HepG2 (cell line): ENCODE measurements around the gene RHBDD1. TPM values are rescaled to one million over a fixed set of nuclear protein-coding genes. Genes with fewer than 3 reads are reported as not detected.

Source experiments
- CBX1 ChIP-seq: IDR thresholded peaks from one replicate; pipeline ENCODE4 v1.6.1; 2016; ENCODE audit warnings: antibody characterized with exemption, low read depth
- EED ChIP-seq: sonication (generic); formaldehyde crosslinking; IDR thresholded peaks from 2 replicates; pipeline ENCODE4 v1.5.0; 2020; ENCODE audit warnings: mild to moderate bottlenecking, missing genetic modification reagents
- ELF3 ChIP-seq: IDR thresholded peaks from 2 replicates; pipeline ENCODE4 v1.6.1; 2016; ENCODE audit warnings: missing genetic modification reagents, missing compliant biosample characterization
- GATAD1 ChIP-seq: IDR thresholded peaks from 2 replicates; pipeline ENCODE4 v1.6.1; 2016; ENCODE audit warnings: missing genetic modification reagents, missing compliant biosample characterization
- MED1 ChIP-seq: sonication (generic); formaldehyde crosslinking; IDR thresholded peaks from 2 replicates; pipeline ENCODE4 v1.4.0; 2020; ENCODE audit warnings: missing genetic modification reagents
- PHF8 ChIP-seq: sonication (generic); formaldehyde crosslinking; IDR thresholded peaks from 2 replicates; pipeline ENCODE4 v1.5.0; 2020; ENCODE audit warnings: missing genetic modification reagents
- ZSCAN25 ChIP-seq: sonication (generic); formaldehyde crosslinking; IDR thresholded peaks from 2 replicates; pipeline ENCODE4 v1.8.0; 2022; ENCODE audit warnings: mild to moderate bottlenecking, missing genetic modification reagents
- polyA plus RNA-seq, 8 experiments: library from polyadenylated mRNA; depleted of rRNA in 3 of 8; stranded (reverse) in 7 of 8; unstranded in 1 of 8; fragments of >200 nt; fragmentation: Illumina TruSeq in 4 of 8; extraction: Trizol in 4 of 8; gene quantifications; 2 replicates each; pipeline versions ENCODE4 v1.2.1 to v1.2.3, GENCODE V29; 2011 to 2016; ENCODE audit warnings: low read depth in 4 of 8, missing spikeins in 1 of 8, mixed read lengths in 1 of 8; ENCODE audit not compliant: insufficient read depth in 1 of 8
- total RNA-seq, 5 experiments: library from RNA; depleted of rRNA; stranded (reverse); fragments of >200 nt; fragmentation: Illumina TruSeq; extraction: Trizol; gene quantifications; 2 replicates each; pipeline ENCODE4 v1.2.3, GENCODE V29; 2016; ENCODE audit warnings: low read depth in 1 of 5
- TF ChIP-seq, protein P1 (sequence below): sonication (generic); formaldehyde crosslinking; IDR thresholded peaks from 2 replicates; pipeline ENCODE4 v1.5.1; 2020; ENCODE audit warnings: mild to moderate bottlenecking, missing genetic modification reagents, moderate library complexity
- TF ChIP-seq, protein P2 (sequence below): sonication (generic); formaldehyde crosslinking; IDR thresholded peaks from 2 replicates; pipeline ENCODE4 v1.9.0; 2021; ENCODE audit warnings: missing genetic modification reagents, borderline replicate concordance
- TF ChIP-seq, protein P3 (sequence below): sonication (generic); formaldehyde crosslinking; IDR thresholded peaks from 2 replicates; pipeline ENCODE4 v1.4.0; 2020; ENCODE audit warnings: missing genetic modification reagents
- TF ChIP-seq, protein P4 (sequence below): sonication (generic); formaldehyde crosslinking; IDR thresholded peaks from 2 replicates; pipeline ENCODE4 v1.4.0; 2020; ENCODE audit warnings: missing genetic modification reagents

RHBDD1 gene
- total and polyA plus RNA-seq, 2 of the 13 experiments (the other 11 are each of a cell fraction or from before 2014, with no cell fraction given): 8.2 to 9.5 TPM

DNA sequence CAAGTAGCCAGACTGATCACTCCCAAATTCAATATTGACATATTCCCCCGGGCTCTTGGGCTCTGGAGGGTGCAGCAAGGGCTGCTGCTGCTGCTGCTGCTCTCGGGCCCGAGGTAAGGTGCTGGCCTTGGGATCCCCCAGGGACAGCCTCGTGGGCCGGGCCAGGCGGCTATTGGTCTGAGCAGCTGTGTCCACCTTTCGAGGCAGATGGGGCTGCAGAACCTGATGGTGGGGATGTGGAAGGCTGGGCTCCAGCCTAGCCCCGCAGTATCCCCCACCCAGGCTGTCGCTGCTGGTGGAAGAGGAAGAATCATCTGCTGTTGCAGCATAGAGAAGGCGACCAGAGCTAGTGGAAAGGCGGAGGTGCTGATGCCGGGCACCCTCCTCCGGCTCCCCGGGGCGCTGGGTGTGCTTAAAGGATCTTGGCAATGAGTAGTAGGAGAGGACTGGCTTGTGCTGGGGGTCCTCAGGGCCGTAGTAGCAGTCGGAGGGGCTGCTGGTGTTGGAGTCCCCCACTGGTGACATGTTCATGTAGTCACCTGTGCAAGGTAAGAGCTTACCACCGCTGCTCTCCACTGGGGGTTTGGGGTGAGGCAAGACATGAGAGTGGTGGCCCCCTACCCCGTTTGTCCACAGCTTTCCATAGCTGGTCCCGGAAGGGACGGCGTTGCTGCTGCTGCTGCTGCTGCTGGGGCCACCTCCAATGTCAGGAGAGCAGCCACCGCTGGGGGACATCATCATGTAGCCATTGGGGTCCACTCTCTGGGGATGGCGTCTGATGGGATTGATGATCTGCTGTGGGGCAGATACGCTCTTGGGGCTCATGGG is 39.6 kb upstream of the RHBDD1 start (continued):
- TF ChIP-seq, protein P1, sequence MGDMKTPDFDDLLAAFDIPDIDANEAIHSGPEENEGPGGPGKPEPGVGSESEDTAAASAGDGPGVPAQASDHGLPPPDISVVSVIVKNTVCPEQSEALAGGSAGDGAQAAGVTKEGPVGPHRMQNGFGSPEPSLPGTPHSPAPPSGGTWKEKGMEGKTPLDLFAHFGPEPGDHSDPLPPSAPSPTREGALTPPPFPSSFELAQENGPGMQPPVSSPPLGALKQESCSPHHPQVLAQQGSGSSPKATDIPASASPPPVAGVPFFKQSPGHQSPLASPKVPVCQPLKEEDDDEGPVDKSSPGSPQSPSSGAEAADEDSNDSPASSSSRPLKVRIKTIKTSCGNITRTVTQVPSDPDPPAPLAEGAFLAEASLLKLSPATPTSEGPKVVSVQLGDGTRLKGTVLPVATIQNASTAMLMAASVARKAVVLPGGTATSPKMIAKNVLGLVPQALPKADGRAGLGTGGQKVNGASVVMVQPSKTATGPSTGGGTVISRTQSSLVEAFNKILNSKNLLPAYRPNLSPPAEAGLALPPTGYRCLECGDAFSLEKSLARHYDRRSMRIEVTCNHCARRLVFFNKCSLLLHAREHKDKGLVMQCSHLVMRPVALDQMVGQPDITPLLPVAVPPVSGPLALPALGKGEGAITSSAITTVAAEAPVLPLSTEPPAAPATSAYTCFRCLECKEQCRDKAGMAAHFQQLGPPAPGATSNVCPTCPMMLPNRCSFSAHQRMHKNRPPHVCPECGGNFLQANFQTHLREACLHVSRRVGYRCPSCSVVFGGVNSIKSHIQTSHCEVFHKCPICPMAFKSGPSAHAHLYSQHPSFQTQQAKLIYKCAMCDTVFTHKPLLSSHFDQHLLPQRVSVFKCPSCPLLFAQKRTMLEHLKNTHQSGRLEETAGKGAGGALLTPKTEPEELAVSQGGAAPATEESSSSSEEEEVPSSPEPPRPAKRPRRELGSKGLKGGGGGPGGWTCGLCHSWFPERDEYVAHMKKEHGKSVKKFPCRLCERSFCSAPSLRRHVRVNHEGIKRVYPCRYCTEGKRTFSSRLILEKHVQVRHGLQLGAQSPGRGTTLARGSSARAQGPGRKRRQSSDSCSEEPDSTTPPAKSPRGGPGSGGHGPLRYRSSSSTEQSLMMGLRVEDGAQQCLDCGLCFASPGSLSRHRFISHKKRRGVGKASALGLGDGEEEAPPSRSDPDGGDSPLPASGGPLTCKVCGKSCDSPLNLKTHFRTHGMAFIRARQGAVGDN: peak; percentile 79
- TF ChIP-seq ZSCAN25 (CRISPR knock-in tag) (no peak), GATAD1 (no peak), CBX1 (no peak), EED (CRISPR knock-in tag) (no peak), PHF8 (0 out of 2 replicates have a peak, but pooled peaks have one; percentile 30), ELF3 (CRISPR knock-in tag) (no peak), MED1 (CRISPR knock-in tag) (peak; percentile 37)
- TF ChIP-seq, protein P2, sequence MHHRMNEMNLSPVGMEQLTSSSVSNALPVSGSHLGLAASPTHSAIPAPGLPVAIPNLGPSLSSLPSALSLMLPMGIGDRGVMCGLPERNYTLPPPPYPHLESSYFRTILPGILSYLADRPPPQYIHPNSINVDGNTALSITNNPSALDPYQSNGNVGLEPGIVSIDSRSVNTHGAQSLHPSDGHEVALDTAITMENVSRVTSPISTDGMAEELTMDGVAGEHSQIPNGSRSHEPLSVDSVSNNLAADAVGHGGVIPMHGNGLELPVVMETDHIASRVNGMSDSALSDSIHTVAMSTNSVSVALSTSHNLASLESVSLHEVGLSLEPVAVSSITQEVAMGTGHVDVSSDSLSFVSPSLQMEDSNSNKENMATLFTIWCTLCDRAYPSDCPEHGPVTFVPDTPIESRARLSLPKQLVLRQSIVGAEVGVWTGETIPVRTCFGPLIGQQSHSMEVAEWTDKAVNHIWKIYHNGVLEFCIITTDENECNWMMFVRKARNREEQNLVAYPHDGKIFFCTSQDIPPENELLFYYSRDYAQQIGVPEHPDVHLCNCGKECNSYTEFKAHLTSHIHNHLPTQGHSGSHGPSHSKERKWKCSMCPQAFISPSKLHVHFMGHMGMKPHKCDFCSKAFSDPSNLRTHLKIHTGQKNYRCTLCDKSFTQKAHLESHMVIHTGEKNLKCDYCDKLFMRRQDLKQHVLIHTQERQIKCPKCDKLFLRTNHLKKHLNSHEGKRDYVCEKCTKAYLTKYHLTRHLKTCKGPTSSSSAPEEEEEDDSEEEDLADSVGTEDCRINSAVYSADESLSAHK (CRISPR knock-in tag): no peak
- TF ChIP-seq, protein P3, sequence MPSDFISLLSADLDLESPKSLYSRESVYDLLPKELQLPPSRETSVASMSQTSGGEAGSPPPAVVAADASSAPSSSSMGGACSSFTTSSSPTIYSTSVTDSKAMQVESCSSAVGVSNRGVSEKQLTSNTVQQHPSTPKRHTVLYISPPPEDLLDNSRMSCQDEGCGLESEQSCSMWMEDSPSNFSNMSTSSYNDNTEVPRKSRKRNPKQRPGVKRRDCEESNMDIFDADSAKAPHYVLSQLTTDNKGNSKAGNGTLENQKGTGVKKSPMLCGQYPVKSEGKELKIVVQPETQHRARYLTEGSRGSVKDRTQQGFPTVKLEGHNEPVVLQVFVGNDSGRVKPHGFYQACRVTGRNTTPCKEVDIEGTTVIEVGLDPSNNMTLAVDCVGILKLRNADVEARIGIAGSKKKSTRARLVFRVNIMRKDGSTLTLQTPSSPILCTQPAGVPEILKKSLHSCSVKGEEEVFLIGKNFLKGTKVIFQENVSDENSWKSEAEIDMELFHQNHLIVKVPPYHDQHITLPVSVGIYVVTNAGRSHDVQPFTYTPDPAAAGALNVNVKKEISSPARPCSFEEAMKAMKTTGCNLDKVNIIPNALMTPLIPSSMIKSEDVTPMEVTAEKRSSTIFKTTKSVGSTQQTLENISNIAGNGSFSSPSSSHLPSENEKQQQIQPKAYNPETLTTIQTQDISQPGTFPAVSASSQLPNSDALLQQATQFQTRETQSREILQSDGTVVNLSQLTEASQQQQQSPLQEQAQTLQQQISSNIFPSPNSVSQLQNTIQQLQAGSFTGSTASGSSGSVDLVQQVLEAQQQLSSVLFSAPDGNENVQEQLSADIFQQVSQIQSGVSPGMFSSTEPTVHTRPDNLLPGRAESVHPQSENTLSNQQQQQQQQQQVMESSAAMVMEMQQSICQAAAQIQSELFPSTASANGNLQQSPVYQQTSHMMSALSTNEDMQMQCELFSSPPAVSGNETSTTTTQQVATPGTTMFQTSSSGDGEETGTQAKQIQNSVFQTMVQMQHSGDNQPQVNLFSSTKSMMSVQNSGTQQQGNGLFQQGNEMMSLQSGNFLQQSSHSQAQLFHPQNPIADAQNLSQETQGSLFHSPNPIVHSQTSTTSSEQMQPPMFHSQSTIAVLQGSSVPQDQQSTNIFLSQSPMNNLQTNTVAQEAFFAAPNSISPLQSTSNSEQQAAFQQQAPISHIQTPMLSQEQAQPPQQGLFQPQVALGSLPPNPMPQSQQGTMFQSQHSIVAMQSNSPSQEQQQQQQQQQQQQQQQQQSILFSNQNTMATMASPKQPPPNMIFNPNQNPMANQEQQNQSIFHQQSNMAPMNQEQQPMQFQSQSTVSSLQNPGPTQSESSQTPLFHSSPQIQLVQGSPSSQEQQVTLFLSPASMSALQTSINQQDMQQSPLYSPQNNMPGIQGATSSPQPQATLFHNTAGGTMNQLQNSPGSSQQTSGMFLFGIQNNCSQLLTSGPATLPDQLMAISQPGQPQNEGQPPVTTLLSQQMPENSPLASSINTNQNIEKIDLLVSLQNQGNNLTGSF (CRISPR knock-in tag): no peak
- TF ChIP-seq, protein P4, sequence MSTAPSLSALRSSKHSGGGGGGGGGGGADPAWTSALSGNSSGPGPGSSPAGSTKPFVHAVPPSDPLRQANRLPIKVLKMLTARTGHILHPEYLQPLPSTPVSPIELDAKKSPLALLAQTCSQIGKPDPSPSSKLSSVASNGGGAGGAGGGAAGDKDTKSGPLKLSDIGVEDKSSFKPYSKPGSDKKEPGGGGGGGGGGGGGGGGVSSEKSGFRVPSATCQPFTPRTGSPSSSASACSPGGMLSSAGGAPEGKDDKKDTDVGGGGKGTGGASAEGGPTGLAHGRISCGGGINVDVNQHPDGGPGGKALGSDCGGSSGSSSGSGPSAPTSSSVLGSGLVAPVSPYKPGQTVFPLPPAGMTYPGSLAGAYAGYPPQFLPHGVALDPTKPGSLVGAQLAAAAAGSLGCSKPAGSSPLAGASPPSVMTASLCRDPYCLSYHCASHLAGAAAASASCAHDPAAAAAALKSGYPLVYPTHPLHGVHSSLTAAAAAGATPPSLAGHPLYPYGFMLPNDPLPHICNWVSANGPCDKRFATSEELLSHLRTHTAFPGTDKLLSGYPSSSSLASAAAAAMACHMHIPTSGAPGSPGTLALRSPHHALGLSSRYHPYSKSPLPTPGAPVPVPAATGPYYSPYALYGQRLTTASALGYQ (CRISPR knock-in tag): no peak; the same call in 1 of the 2 replicates
